Kidney epithelial cell (primary cell): ENCODE data around the gene PERM1. TPM values are rescaled to one million over a fixed set of nuclear protein-coding genes. Genes with fewer than 3 reads are reported as not detected.

Source experiments
- DNase-seq: peaks from one replicate; pipeline ENCODE4 v3.0.0-alpha.2; 2010; ENCODE audit warnings: low read depth
- H3K27me3 ChIP-seq: 2 replicates; pipeline ENCODE4 v1.6.0; 2011; ENCODE audit warnings: low read length; ENCODE audit not compliant: control insufficient read depth, insufficient read depth
- H3K36me3 ChIP-seq: 2 replicates; pipeline ENCODE4 v1.5.1; 2011; ENCODE audit warnings: low read length; ENCODE audit not compliant: control insufficient read depth, insufficient read depth
- H3K4me3 ChIP-seq: 2 replicates; pipeline ENCODE4 v1.5.1; 2011; ENCODE audit warnings: low read depth, mild to moderate bottlenecking, control low read depth, low read length
- total RNA-seq: library from RNA; depleted of rRNA; stranded (reverse); fragments of >200 nt; gene quantifications from 2 replicates; pipeline ENCODE4 v1.2.3, GENCODE V29; 2015
- TF ChIP-seq, protein P1 (sequence below): IDR thresholded peaks from 2 replicates; pipeline ENCODE4 v1.5.1; 2011; ENCODE audit warnings: mild to moderate bottlenecking, moderate library complexity, low read length, control low read depth, inconsistent platforms; ENCODE audit not compliant: insufficient read depth, poor library complexity, severe bottlenecking

Gene PERM1
- total RNA-seq, 1 donor from 2014 or later: not detected

DNA sequence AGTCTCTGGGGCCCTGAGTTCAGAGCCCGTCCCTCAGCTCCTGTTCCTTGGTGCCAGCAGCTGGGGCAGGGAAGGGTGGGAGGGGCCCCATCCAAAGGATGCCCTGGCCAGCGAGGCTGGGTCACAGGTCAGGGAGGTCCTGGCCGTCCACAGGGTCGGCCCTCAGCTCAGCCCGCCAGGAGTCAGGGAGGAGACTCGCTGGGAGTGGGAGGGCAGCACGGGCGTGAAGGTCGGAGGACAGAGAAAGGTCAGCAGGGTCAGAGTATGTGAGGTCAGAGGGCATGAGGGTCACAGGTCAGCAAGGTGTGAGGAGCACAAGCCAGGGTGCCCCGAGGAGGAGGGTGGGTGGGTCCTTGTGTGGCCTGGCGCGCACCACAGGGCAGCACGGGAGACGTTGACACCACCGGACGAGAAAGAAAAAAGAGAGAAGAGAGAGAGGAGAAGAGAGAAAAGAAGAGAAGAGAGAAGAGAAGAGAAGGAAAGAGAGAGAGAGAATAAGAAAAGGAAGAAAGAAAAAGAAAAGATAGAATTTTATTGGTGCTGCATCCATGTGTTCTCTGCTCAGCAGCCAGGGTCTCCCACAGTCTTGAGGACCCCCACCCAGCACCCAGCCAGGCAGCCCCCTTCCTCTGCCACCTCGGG lies 7.1 kb downstream of the PERM1 start:
- peaks cover 19% of the 10 kb centered on the region for H3K27me3 ChIP-seq
- H3K36me3 ChIP-seq: no peaks in the 10 kb centered on the region
- no peak for DNase-seq
- no peak overlapping the region for H3K4me3 ChIP-seq
- TF ChIP-seq, protein P1, sequence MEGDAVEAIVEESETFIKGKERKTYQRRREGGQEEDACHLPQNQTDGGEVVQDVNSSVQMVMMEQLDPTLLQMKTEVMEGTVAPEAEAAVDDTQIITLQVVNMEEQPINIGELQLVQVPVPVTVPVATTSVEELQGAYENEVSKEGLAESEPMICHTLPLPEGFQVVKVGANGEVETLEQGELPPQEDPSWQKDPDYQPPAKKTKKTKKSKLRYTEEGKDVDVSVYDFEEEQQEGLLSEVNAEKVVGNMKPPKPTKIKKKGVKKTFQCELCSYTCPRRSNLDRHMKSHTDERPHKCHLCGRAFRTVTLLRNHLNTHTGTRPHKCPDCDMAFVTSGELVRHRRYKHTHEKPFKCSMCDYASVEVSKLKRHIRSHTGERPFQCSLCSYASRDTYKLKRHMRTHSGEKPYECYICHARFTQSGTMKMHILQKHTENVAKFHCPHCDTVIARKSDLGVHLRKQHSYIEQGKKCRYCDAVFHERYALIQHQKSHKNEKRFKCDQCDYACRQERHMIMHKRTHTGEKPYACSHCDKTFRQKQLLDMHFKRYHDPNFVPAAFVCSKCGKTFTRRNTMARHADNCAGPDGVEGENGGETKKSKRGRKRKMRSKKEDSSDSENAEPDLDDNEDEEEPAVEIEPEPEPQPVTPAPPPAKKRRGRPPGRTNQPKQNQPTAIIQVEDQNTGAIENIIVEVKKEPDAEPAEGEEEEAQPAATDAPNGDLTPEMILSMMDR: no peak

DNA sequence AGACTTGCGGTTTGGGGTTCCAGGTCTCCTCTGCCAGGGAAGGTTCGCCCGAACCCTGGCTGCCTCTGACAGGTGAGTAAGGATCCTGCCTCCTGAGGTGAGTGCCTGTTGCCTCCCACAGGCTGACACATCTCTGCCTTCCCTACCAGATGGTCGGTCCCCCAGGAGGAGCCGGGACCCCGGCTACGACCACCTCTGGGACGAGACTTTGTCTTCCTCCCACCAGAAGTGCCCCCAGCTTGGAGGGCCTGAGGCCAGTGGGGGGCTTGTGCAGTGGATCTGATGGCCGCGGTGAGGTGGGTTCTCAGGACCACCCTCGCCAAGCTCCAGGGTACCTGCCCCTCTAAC lies 7.6 kb downstream of the PERM1 start:
- DNase-seq: no peak
- Histone ChIP-seq H3K36me3 (no peaks in the 10 kb centered on the region), H3K4me3 (no peak overlapping the region), H3K27me3 (peaks cover 19% of the 10 kb centered on the region)
- TF ChIP-seq, protein P1: no peak

DNA sequence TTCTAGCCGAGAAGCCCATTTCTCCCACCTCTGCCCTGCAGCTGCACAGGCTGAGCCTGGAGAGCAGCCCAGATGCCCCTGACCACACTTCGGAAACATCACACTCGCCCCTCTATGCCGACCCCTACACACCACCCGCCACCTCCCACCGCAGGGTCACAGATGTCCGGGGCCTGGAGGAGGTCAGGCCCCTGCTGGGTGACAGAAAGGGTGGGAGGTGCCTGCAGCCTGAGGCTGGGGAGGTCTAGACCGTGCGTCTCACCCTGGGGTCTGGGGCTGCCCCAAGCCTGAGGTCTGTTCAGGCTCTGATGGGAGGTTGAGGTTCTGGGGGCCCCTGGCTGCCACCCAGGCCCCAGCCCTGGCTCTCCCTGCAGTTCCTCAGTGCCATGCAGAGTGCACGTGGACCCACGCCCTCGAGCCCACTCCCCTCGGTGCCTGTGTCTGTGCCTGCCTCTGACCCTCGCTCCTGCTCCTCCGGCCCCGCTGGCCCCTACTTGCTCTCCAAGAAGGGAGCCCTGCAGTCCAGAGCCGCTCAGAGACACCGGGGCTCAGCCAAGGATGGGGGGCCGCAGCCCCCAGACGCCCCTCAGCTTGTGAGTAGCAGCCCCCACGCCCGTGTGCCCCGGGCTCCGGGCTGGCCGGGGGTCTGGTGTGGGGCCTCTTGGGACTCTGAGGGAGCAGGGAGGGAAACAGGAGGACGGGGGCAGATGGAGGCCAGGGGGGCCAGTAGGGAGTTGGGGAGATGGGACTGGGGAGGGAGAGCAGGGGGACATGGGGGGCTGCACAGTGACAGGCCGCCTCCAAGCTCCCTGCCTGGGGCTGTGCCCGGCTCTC lies 8.2 kb downstream of the PERM1 start:
- Histone ChIP-seq H3K36me3 (no peaks in the 10 kb centered on the region), H3K4me3 (no peak overlapping the region), H3K27me3 (peaks cover 19% of the 10 kb centered on the region)
- TF ChIP-seq, protein P1: no peak
- DNase-seq: no peak

DNA sequence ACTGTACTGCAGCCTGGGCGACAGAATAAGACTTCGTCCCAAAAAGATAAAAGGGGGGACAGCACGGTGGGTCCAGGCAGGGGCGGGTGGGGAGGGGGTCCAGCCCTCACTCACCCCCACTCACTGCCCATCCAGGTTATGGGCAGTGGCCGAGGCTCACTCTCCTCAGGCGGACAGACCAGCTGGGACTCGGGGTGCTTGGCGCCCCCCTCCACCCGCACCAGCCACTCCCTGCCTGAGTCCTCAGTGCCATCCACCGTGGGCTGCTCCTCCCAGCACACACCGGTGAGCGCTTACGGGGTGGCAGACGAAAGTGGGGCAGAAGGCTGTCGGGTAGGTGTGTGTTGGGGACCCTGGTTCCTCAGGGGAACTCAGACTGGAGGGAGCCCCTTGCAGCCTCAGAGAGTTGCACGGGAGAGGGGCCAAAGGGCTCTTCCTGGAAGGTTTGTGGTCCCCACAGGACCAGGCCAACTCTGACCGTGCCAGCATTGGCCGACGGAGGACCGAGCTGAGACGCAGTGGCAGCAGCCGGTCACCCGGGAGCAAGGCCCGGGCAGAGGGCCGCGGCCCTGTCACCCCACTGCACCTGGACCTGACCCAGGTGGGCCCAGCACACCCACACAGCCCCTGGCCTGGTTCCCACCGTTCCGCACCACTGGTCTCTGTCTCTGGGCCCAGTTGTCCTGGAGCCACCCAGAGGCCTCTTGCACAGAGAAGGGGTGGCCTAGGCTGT lies 9.0 kb downstream of the PERM1 start:
- Histone ChIP-seq H3K27me3 (peaks cover 19% of the 10 kb centered on the region), H3K36me3 (no peaks in the 10 kb centered on the region), H3K4me3 (no peak overlapping the region)
- TF ChIP-seq, protein P1: no peak
- DNase-seq: no peak

DNA sequence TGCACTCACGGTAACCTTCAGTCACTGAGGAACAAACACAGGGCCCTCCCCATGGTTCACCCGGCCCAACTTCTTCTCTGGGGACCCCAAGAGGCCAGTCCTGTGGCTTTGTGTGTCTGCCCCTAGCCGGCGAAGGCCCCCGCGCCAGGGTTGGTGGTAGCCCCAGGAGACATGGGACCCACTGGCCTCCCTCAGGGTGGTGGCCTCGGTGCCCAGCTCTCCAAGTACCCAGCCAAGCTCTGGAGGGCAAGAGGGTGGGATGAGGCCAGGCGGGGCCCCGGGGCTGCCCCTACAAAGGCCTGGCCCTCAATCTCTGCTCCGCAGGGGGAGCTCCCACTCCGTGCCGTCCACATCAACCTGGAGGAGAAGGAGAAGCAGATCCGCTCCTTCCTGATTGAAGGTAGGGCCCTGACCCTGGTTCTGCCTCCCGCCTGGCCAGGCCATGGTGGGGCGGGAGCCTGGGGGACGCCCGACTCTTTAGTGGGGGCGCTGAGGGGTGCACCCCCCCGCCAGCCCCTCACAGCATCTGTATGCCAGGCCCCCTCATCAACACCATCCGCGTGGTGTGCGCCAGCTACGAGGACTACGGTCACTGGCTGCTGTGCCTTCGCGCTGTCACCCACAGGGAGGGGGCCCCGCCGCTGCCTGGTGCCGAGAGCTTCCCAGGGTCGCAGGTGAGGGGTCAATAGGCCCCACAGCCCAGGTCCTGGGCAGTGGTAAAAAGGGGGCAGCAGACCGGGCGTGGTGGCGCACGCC lies 10.0 kb downstream of the PERM1 start:
- Histone ChIP-seq H3K4me3 (no peak overlapping the region), H3K36me3 (no peaks in the 10 kb centered on the region), H3K27me3 (peaks cover 19% of the 10 kb centered on the region)
- no peak for DNase-seq
- TF ChIP-seq, protein P1: no peak
